MG63 (cell line): ENCODE results near the gene DHCR7. TPM values are rescaled to one million over a fixed set of nuclear protein-coding genes. Genes with fewer than 3 reads are reported as not detected.
A peak's percentile ranks its signal among the peaks of the same experiment; 100 is the strongest.

Experiments
- DNase-seq: peaks from one replicate; pipeline ENCODE4 v3.0.0-alpha.2; 2020
- H3K27me3 ChIP-seq: fragments of 250-450 bp; sonication (Bioruptor Pico); 2 replicates; pipeline ENCODE4 v1.5.1; 2020; ENCODE audit warnings: mild to moderate bottlenecking, moderate library complexity
- H3K36me3 ChIP-seq: fragments of 250-450 bp; sonication (Bioruptor Pico); 2 replicates; pipeline ENCODE4 v1.5.1; 2020; ENCODE audit warnings: mild to moderate bottlenecking, moderate library complexity
- H3K4me3 ChIP-seq: fragments of 250-450 bp; sonication (Bioruptor Pico); 2 replicates; pipeline ENCODE4 v1.5.1; 2020; ENCODE audit warnings: mild to moderate bottlenecking, moderate library complexity
- H3K9me3 ChIP-seq: fragments of 250-450 bp; sonication (Bioruptor Pico); 2 replicates; pipeline ENCODE4 v1.5.1; 2020; ENCODE audit warnings: mild to moderate bottlenecking, moderate library complexity
- total RNA-seq: library from RNA; depleted of rRNA; stranded (reverse); fragments of >200 nt; shearing (Covaris generic); gene quantifications from 2 replicates; pipeline ENCODE4 v1.2.3, GENCODE V29; 2014; ENCODE audit warnings: low replicate concordance

DHCR7 gene
- total RNA-seq, 1 experiment from 2014 or later = 32.4 TPM

DNA sequence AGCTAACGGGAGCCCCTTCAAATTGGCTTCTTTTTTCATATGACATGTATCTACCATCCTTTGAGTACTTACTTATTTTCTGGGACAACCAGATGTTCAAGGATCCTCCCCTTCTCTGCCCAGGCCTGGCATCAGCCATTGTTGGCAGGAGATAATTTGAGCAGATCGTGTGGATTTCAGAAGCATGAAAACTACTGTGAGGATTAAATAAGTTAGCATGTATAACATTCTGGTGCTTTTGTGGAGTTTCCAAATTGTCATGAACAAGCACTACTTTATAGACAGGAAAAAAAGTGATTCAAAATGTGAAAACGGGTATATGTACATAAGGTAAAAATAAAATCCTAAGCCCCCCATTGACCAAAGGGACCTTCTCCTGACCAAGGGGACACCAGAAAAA, 2.7 kb upstream of the DHCR7 start:
- Histone ChIP-seq H3K4me3 (no peak overlapping the region), H3K36me3 (peaks cover 9% of the 10 kb centered on the region), H3K27me3 (no peaks in the 10 kb centered on the region), H3K9me3 (no peaks in the 10 kb centered on the region)
- DNase-seq = no peak

GRCh38 chr11:71450507-71450906, 2.3 kb upstream of the DHCR7 start:
- DNase-seq = no peak
- Histone ChIP-seq H3K27me3 (no peaks in the 10 kb centered on the region), H3K36me3 (peaks cover 8% of the 10 kb centered on the region), H3K4me3 (no peak overlapping the region), H3K9me3 (no peaks in the 10 kb centered on the region)

DNA sequence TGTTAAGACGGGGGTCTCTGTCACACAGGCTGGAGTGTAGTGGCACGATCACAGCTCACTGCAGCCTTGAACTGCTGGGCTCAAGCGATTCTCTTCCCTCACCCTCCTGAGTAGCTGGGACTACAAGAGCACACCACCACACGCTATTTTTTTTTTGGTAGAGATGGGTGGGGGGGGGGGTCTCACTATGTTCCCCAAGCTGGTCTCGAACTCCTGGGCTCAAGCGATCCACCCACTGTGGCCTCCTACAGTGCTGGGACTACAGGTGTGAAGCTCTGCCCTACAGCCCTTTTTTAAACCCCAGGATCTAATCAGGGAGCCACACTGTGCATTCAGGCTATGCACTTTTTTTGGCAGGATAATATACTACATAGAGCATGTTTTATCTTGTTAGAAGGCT, 1.4 kb upstream of the DHCR7 start:
- Histone ChIP-seq H3K4me3 (peak overlapping the region; percentile 71), H3K27me3 (no peaks in the 10 kb centered on the region)
- DNase-seq = no peak

GRCh38 chr11:71447791-71448256, 369 bp downstream of the DHCR7 start:
- no peaks in the 10 kb centered on the region for H3K9me3 ChIP-seq
- DNase-seq = no peak

More for the DNA sequence above, 1.4 kb upstream of the DHCR7 start:
- H3K36me3 ChIP-seq = peaks cover 3% of the 10 kb centered on the region
- no peaks in the 10 kb centered on the region for H3K9me3 ChIP-seq

DNA sequence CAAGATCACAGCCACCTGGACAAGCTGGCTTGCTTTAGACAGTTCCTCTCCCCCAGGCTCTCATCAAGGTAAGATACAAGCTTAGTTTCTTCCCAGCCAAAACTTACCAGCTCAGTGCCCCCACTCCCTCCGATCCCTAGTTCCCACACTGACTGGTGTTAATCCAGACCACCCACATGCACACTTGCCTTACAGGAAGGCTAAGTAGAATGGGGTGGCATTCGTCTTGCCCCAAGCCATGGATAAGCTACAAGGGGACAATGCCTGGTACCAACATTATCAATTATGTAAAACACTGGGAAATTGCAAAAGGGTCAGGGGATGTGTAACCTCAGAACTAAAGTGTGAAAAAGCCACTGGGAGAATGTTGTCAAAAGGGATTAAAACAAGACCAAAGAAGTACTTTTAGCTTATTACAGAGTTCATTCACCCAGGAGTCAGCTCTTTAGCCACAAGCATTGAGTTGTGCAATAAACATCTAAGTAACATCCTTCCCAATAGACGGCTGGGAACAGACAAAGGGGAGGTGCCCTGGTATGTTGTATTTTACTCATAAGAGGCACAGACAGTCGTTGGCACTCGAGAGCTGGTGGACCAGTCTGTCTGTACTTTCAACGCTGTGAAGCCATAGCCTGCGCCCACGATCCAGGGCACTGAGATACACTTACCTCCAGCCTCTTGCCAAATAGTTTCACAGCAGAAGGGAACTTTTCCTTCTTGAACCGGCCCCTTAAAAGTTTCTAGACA, 1.1 kb downstream of the DHCR7 start:
- H3K27me3 ChIP-seq = no peaks in the 10 kb centered on the region
- DNase-seq = no peak
- peak overlapping the region; percentile 71 for H3K4me3 ChIP-seq
- peaks cover 3% of the 10 kb centered on the region for H3K36me3 ChIP-seq
- H3K9me3 ChIP-seq = no peaks in the 10 kb centered on the region

More at GRCh38 chr11:71447791-71448256, 369 bp downstream of the DHCR7 start:
- peaks cover 3% of the 10 kb centered on the region for H3K36me3 ChIP-seq
- H3K4me3 ChIP-seq = peak overlapping the region; percentile 71
- no peaks in the 10 kb centered on the region for H3K27me3 ChIP-seq

GRCh38 chr11:71446150-71446549, 2.0 kb downstream of the DHCR7 start:
- no peak for DNase-seq
- no peaks in the 10 kb centered on the region for H3K9me3 ChIP-seq
- H3K36me3 ChIP-seq = peaks cover 3% of the 10 kb centered on the region
- no peaks in the 10 kb centered on the region for H3K27me3 ChIP-seq
- no peak overlapping the region for H3K4me3 ChIP-seq

- Histone ChIP-seq H3K27me3 (no peaks in the 10 kb centered on the region), H3K9me3 (no peaks in the 10 kb centered on the region), H3K4me3 (no peak overlapping the region), H3K36me3 (peaks cover 3% of the 10 kb centered on the region)
- no peak for DNase-seq
These were observed 3.4 kb downstream of the DHCR7 start for GRCh38 chr11:71444811-71445210.

DNA sequence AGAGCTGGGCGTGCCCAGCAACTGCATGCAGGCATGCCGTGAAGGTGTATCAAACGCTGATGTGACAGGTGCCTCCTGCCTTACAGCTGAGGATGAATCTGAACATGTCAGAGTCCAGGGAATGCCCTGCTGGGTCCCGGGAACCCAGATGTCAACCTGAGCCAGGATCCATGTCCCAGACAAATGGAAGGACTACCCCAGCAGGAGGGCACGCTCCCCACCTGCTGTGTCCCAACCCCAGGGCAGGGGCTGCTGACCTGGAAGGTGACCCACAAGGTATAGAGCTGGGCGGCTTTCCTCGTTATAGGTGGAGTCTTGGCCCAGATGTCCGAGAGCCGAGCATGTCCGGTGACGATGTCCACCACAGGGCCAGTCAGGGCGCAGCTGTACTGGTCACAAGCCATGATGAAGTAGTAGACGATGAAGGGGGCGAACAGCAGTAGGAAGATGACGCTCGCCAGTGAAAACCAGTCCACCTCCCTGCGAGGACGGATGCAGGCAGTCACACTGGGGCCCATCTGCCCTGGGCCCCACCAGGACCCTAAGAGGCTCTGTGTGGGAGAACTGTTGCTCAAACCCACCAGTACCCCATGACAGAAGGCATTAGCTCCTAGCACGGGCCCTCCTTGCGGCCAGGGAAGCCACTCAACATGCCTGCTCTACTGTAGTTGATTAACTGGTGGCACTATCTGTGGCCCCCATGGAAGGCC, 4.3 kb downstream of the DHCR7 start:
- H3K27me3 ChIP-seq = no peaks in the 10 kb centered on the region
- no peak for DNase-seq
- no peak overlapping the region for H3K4me3 ChIP-seq
- H3K36me3 ChIP-seq = peaks cover 3% of the 10 kb centered on the region
- no peaks in the 10 kb centered on the region for H3K9me3 ChIP-seq

DNA sequence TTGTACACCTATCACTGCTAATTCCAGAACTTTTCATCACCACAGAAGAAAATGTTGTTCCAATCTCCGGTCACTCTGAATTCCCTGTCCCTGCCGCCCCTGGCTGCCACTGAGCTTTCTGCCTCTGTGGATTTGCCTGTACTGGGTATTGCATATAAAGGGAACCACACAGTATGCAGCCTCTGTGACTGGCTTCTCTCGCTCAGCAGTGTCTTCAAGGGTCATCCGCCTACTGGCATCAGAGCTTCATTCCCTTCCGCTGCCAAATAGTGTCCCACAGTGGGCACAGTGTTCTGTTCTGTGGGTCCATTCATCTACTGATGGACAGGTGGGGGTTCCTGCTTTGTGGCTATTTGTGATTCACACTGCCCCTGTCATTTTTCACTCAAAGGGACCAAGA, 5.3 kb downstream of the DHCR7 start:
- Histone ChIP-seq H3K36me3 (peaks cover 3% of the 10 kb centered on the region), H3K9me3 (no peaks in the 10 kb centered on the region), H3K27me3 (no peaks in the 10 kb centered on the region), H3K4me3 (no peak overlapping the region)
- DNase-seq = no peak

GRCh38 chr11:71442123-71442522, 6.1 kb downstream of the DHCR7 start:
- Histone ChIP-seq H3K27me3 (no peaks in the 10 kb centered on the region), H3K36me3 (peaks cover 3% of the 10 kb centered on the region), H3K9me3 (no peaks in the 10 kb centered on the region), H3K4me3 (no peak overlapping the region)
- DNase-seq = no peak

- no peaks in the 10 kb centered on the region for H3K27me3 ChIP-seq
- peaks cover 3% of the 10 kb centered on the region for H3K36me3 ChIP-seq
- H3K4me3 ChIP-seq = no peak overlapping the region
- DNase-seq = no peak
- H3K9me3 ChIP-seq = no peaks in the 10 kb centered on the region
These were observed 6.9 kb downstream of the DHCR7 start for GRCh38 chr11:71441251-71441650.

- DNase-seq = no peak
- H3K9me3 ChIP-seq = no peaks in the 10 kb centered on the region
- no peaks in the 10 kb centered on the region; the same call in 1 of the 2 replicates for H3K36me3 ChIP-seq
- no peak overlapping the region for H3K4me3 ChIP-seq
- H3K27me3 ChIP-seq = no peaks in the 10 kb centered on the region
These were observed 8.0 kb downstream of the DHCR7 start for GRCh38 chr11:71440021-71440755.

GRCh38 chr11:71438650-71439049, 9.5 kb downstream of the DHCR7 start:
- DNase-seq = no peak
- H3K4me3 ChIP-seq = no peak overlapping the region
- no peaks in the 10 kb centered on the region for H3K36me3 ChIP-seq
- H3K27me3 ChIP-seq = no peaks in the 10 kb centered on the region
- no peaks in the 10 kb centered on the region for H3K9me3 ChIP-seq

DNA sequence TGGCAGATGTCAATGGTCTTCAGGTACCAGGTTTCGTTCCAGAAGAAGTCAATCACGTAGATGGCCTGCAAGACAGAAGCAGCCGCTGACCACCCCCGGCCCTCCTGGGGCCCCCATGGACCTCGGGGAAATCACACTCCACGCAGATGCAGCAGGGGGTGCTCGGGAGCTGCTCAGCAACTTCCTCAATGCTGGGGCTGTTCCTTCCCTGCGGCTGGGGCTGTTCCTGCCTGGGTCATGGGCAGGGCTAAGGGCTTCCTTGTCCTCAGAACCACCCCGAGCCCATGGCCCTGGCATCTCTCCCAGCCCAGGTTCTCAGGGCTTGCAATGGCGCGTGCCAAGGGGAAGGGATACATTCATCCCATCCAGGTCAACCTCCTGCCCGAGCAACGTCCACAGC, 10.3 kb downstream of the DHCR7 start:
- Histone ChIP-seq H3K4me3 (no peak overlapping the region), H3K27me3 (no peaks in the 10 kb centered on the region), H3K9me3 (no peaks in the 10 kb centered on the region), H3K36me3 (no peaks in the 10 kb centered on the region)
- no peak for DNase-seq

DNA sequence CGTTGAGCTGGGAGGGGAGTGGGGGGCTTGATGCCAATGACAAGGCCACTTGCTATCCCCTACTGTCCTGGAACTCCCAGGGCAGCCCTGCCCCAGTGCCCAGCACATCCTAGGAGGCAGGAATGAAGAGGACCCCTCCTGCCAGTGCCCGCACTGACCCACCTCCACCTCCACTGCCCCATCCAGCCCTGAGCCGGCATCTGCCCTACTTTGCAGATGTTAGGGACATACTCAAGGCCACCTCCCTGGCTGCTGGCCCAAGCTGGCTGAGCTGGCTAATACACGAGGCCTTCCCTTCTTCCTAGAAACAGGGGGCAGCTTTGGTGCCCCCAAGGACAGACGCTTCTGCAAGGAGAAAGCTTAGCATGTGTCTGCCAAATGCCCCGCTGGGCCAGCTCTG, 10.8 kb downstream of the DHCR7 start:
- no peak for DNase-seq
- Histone ChIP-seq H3K9me3 (no peaks in the 10 kb centered on the region), H3K36me3 (no peaks in the 10 kb centered on the region)

DNA sequence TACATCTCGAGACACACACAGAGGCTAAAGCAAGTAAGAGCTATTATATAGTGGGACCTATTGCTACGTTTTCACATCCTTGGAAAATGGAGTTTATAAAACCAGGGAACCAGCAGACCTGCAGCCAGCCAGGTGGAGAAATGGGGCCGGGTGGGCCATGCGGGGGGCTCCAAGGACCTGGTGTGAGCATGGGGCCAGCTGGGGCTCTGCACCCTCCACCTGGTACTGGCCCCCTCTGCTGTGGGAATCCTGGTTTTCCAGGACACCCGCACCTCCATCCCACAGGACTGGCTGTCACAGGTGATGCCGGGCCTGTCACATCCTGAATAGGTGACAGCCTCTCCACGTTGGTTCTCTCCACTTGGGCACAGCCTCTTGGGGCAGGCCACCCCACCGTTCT, 11.3 kb downstream of the DHCR7 start:
- H3K4me3 ChIP-seq = no peak overlapping the region
- H3K9me3 ChIP-seq = no peaks in the 10 kb centered on the region
- H3K27me3 ChIP-seq = no peaks in the 10 kb centered on the region
- no peaks in the 10 kb centered on the region for H3K36me3 ChIP-seq
- DNase-seq = no peak

More for the DNA sequence above, 10.8 kb downstream of the DHCR7 start:
- H3K27me3 ChIP-seq = no peaks in the 10 kb centered on the region
- H3K4me3 ChIP-seq = no peak overlapping the region

DNA sequence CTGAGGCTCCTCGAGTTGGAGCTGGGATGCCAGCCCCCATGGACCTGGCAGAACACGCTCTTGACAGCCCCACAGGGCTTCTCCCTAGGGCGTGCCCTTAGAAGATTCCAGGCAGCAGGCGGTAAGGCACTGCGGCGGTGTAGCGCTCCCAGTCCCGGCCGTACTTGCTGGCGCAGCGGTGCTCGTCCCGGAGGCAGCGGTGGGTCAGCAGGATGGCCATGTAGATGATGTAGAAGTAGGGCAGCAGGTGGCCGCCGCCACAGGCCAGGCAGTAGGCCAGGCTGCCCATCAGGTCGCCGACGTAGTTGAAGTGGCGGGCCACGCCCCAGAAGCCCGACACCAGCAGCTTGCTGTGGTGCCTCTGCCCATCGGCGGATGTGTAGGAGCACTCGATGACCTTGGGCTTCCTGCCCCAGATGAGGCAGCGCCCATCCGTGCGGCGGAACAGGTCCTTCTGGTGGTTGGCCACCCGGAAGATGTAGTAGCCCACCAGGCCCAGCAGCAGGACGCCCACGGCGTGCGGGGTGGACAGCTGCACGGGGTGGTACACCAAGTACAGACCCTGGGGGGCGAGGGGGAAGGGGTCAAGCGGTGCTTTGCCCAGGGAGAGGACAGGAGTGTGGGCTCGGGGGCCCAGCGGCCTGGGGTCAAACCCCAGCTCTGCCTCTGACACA, 12.8 kb downstream of the DHCR7 start:
- Histone ChIP-seq H3K4me3 (no peak overlapping the region), H3K9me3 (no peaks in the 10 kb centered on the region), H3K27me3 (no peaks in the 10 kb centered on the region; the same call in 1 of the 2 replicates), H3K36me3 (no peaks in the 10 kb centered on the region)
- DNase-seq = no peak
